ENCODE data around the gene NDRG3. TPM values are rescaled to one million over a fixed set of nuclear protein-coding genes. Genes with fewer than 3 reads are reported as not detected.

NDRG3 gene
- 21.5 and 29.3 TPM in 2 replicates for total RNA-seq

GRCh38 chr20:36745927-36746659 is at the start of gene NDRG3:
TSS of gene NDRG3 (minus strand) at chr20:36746090. CDS start at chr20:36721735, 24,355 bp downstream.

DNA sequence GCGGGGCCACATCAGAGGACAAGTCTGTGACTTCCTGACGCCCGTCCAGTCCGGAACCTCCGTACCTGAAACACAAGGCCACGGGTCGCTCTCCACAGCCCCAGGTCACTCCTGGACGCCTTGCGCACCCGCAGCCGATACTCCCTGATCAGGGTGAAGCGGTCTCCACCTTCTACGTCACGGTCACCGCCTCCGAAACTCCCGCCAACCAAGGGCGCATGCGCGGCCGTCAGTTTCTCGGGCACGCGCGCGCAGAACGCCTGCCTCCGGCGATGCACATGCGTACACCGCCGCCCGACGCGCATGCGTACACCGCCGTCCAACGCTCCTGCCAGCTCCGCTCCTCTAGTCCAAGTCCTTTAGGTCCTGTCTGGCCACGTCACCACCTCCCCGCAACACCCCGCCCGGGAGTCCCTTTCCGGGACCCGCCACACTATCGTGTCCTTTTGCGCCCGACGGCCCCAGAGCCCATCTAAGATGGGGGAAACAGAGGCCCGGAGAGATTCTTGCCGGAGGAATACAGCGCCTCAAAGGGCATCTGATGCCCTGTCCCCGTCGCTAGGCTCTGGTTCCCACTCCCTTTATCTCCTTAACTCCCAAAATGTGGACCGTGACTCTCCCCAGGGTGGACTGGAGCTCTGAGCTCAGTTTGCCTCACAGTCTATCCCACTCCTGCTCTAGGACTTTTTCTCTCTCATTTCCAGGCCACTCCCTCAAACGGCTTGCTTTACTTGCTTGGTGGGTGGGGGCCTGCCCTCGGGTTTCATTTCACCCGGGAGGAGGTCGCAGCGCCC is 27.9 kb upstream of the NDRG3 start, which contains the start of gene DSN1:
DSN1 (minus strand) TSS at position 167 of the 794 bp plus-strand sequence. CDS start 2,305 bp downstream, outside the sequence.

GRCh38 chr20:36645998-36646397 is 99.9 kb downstream of the NDRG3 start, which contains the start of gene SLA2:
TSS of gene SLA2 (minus strand) at chr20:36646196. CDS start at chr20:36641335, 4,861 bp downstream.

GRCh38 chr20:36605399-36606157 is 140.3 kb downstream of the NDRG3 start, which contains the start of gene RAB5IF:
TSS of gene RAB5IF (plus strand) at chr20:36605779. CDS start at chr20:36605952, 173 bp downstream.

Other genes starting within 250 kb of the NDRG3 start
- 45.4 and 54.0 TPM in 2 replicates for gene MYL9, start 204.6 kb downstream of the NDRG3 start, total RNA-seq
- 5.9 and 7.8 TPM in 2 replicates for gene TGIF2, start 172.5 kb downstream of the NDRG3 start, total RNA-seq
- gene RAB5IF, start 140.3 kb downstream of the NDRG3 start, total RNA-seq, result 46.0 and 53.4 TPM in 2 replicates
- 0.03 TPM in 1 of 2 replicates, not detected in the other for gene SLA2, start 99.9 kb downstream of the NDRG3 start, total RNA-seq
- gene DSN1, start 27.7 kb upstream of the NDRG3 start, total RNA-seq, result 6.7 and 10.4 TPM in 2 replicates
- not detected in 2 replicates for gene TLDC2, start 130.0 kb upstream of the NDRG3 start, total RNA-seq
- 16.3 and 18.8 TPM in 2 replicates for gene SAMHD1, start 205.6 kb upstream of the NDRG3 start, total RNA-seq

Data from smooth muscle cell of the pulmonary artery (primary cell).